ENCODE data around the gene FNDC5.

The FNDC5 gene

GRCh38 chr1:32886828-32887414 lies 16.2 kb upstream of the FNDC5 start:
- TF ChIP-seq CTCF (IDR thresholded peaks at IDR 0.05; ENCODE audit: insufficient read depth, low read length, missing control alignments): no peak
- ChIA-PET CTCF (interaction anchor here (0.7 to 11.7 kb wide), 7 partner anchors 12 to 201 kb away, joined by 3 to 179 read pairs (median 3); partner anchors contain the start of gene FNDC5), POLR2A (no interaction called here)

DNA sequence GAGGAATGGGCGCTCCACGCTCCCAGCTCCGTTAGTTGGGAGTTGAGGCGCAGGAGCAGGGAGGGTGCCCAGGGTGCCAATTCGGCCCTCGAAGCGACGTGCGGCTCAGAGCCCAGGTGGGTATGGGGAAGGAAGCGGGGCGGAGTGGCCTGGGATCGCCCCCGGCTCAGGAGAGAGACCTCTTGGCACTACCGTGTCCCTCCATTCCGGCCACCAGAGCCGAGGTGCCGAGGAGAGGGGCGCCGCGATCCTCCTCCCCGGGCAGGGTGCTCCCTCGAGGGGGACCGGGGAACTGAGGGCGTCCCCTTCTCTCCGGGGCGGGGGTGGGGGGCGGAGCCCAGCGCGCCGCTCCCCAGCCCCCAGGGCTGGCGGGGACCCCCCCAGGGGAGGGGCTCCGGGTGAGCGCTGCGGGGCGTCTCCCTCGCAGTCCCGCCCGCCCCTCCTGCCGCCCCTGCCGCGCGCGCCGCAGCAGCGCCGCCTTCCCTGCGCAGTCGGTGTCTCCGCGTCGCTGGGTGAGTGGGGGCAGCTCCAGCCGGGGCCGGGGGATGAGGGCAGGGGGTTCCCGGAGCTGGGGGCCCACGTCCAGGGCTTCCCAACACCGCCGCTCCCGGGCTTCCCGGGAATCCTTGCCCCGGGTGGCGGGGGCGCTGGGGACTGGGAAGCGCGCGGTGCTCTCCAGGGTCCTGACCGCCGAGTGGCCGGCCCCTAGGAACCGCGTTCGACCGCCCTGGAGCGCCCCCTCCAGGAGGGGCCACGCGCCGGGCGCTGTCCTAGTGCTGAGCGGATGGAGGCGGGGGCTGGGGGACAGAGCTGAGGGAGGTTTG lies 15.5 kb upstream of the FNDC5 start, which contains the start of gene HPCA:
TSS of gene HPCA (plus strand) at position 488 of the 824 bp plus-strand sequence. CDS start 2,408 bp downstream, outside the sequence.
- H3K4me3 ChIP-seq (ENCODE audit: low read depth, low read length): peak within 1 kb of the TSS; percentile 20
- TF ChIP-seq CTCF (IDR thresholded peaks at IDR 0.05; ENCODE audit: insufficient read depth, low read length, missing control alignments): peak; percentile 97
- CTCF ChIA-PET: interaction anchor here (0.7 to 11.7 kb wide), 8 partner anchors 12 to 202 kb away, joined by 3 to 179 read pairs (median 3); partner anchors contain the start of gene FNDC5
- POLR2A ChIA-PET: no interaction called here
- no peak for DNase-seq (ENCODE audit: low read depth, low spot score)

More at GRCh38 chr1:32886828-32887414, 16.2 kb upstream of the FNDC5 start:
- no peak overlapping the region for H3K4me3 ChIP-seq (ENCODE audit: low read depth, low read length)
- no peak for DNase-seq (ENCODE audit: low read depth, low spot score)

DNA sequence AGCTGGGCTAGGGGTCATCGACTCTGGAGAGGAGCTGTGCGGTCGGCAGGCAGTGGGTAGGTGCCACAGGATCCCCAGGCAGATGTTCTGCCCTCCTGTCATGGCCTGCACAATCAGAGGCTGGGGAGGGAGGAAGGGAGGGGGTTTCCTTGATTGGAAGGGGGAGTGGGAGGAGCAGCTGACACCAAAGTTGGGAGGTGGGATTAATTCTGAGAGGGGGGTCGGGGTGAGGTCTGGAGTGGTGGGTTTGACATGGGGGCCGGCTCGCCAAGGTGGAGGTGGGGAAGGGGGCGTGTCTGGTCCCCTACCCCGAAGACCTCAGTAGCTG lies 14.9 kb upstream of the FNDC5 start:
- no peak for DNase-seq (ENCODE audit: low read depth, low spot score)
- no peak for TF ChIP-seq CTCF (IDR thresholded peaks at IDR 0.05; ENCODE audit: insufficient read depth, low read length, missing control alignments)
- H3K4me3 ChIP-seq (ENCODE audit: low read depth, low read length): no peak overlapping the region
- CTCF ChIA-PET: interaction anchor here (1.3 to 11.7 kb wide), 5 partner anchors 9 to 201 kb away, joined by 3 to 179 read pairs (median 4); partner anchors contain the start of gene FNDC5
- POLR2A ChIA-PET: no interaction called here

GRCh38 chr1:32884726-32885125 lies 14.0 kb upstream of the FNDC5 start:
- no peak for DNase-seq (ENCODE audit: low read depth, low spot score)
- no peak overlapping the region for H3K4me3 ChIP-seq (ENCODE audit: low read depth, low read length)
- POLR2A ChIA-PET: no interaction called here
- no peak for TF ChIP-seq CTCF (IDR thresholded peaks at IDR 0.05; ENCODE audit: insufficient read depth, low read length, missing control alignments)
- CTCF ChIA-PET: interaction anchor here (0.9 to 11.7 kb wide), 5 partner anchors 9 to 201 kb away, joined by 3 to 179 read pairs (median 3); partner anchors contain the start of gene FNDC5

DNA sequence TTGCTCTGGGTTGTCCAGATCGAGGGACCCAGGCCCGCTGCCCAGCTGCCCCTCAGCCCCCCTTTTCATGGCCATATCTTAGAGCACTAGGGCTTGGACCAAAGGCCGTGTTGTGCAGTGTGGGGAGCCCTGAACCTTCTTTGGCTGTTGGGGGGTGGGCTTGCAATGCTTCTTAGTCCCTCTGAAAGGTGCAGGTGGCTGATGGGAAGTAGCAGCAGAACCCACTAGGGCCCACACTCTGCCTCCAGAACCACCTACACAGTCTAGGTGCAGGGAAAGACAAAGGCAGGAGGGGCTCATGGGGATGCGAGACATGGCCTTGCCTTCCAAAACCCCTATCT lies 13.3 kb upstream of the FNDC5 start:
- CTCF ChIA-PET: interaction anchor here (0.9 to 1.6 kb wide), 2 partner anchors 9 to 202 kb away, joined by 3 to 4 read pairs; no protein-coding TSS in a partner anchor
- TF ChIP-seq CTCF (IDR thresholded peaks at IDR 0.05; ENCODE audit: insufficient read depth, low read length, missing control alignments): no peak
- no peak for DNase-seq (ENCODE audit: low read depth, low spot score)
- POLR2A ChIA-PET: no interaction called here
- H3K4me3 ChIP-seq (ENCODE audit: low read depth, low read length): no peak overlapping the region

DNA sequence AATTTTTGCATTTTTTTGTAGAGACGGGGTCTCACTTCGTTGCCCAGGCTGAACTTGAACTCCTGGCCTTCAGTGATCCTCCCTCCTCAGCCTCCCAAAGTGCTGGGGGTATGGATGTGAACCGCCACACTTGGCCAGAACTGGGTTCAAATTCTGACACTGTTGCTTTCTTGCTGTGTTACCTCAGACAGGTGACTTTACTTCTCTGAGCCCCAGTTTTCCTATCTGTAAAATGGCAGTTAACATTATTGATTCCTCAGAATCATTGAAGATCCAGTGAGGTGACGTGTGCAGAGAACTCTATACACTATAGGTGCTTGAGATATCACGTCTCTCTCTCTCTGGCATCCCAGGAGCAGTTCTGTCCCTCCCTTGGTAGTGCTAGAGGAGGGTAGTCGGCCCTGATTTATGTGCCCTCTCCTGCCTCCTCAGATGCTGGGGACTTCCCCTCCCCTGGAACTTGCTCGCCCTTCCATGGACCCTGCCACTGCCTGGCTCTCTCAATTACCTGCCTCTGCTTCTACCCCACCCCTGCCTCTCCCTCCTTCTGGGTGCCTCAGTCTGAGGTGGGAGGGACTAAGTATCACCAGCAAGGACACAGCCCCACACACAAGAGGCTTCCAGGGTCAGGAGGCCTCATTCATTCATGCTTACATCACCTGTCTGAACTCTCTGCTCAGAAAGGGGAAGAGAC lies 12.8 kb upstream of the FNDC5 start:
- POLR2A ChIA-PET: no interaction called here
- no peak for TF ChIP-seq CTCF (IDR thresholded peaks at IDR 0.05; ENCODE audit: insufficient read depth, low read length, missing control alignments)
- CTCF ChIA-PET: no interaction called here
- H3K4me3 ChIP-seq (ENCODE audit: low read depth, low read length): no peak overlapping the region
- no peak for DNase-seq (ENCODE audit: low read depth, low spot score)
